GM12878 (cell line): ENCODE measurements around the gene CELA3B. TPM values are rescaled to one million over a fixed set of nuclear protein-coding genes. Genes with fewer than 3 reads are reported as not detected.

Source experiments
- CHD2 ChIP-seq: IDR thresholded peaks from 2 replicates; pipeline ENCODE4 v1.6.1; 2011; ENCODE audit warnings: low read depth, low read length, improper control_type of control experiment, borderline replicate concordance
- DPF2 ChIP-seq: fragments of 450-650 bp; IDR thresholded peaks from 2 replicates; pipeline ENCODE4 v1.6.1; 2017; ENCODE audit warnings: mild to moderate bottlenecking
- FOXM1 ChIP-seq: IDR thresholded peaks from 2 replicates; pipeline ENCODE4 v1.6.1; 2012; ENCODE audit warnings: low read depth, mild to moderate bottlenecking, inconsistent platforms, low read length, moderate library complexity
- HCFC1 ChIP-seq: fragments of 150-350 bp; IDR thresholded peaks from 2 replicates; pipeline ENCODE4 v1.6.1; 2014; ENCODE audit warnings: low read length
- HDAC6 ChIP-seq: fragments of 200-600 bp; sonication (generic); IDR thresholded peaks from one replicate; pipeline ENCODE4 v1.8.0; 2017; ENCODE audit warnings: antibody characterized with exemption; ENCODE audit not compliant: unreplicated experiment
- IKZF2 ChIP-seq, 2 experiments: fragments of 450-650 bp; IDR thresholded peaks; 2 replicates each; pipeline ENCODE4 v1.6.1; 2017; ENCODE audit warnings: mild to moderate bottlenecking in 2 of 2, moderate library complexity in 2 of 2
- IRF3 ChIP-seq: fragments of 450-650 bp; IDR thresholded peaks from 2 replicates; pipeline ENCODE4 v1.6.1; 2014; ENCODE audit warnings: mild to moderate bottlenecking
- JUNB ChIP-seq: IDR thresholded peaks from 2 replicates; pipeline ENCODE4 v1.6.1; 2016; ENCODE audit warnings: antibody characterized with exemption, mild to moderate bottlenecking
- KAT2A ChIP-seq: conservative IDR thresholded peaks from 2 replicates; pipeline ENCODE4 v1.6.1; 2011; ENCODE audit warnings: low read depth, low read length; ENCODE audit not compliant: control insufficient read depth
- KLF5 ChIP-seq: fragments of 450-650 bp; IDR thresholded peaks from 2 replicates; pipeline ENCODE4 v1.6.1; 2014; ENCODE audit warnings: mild to moderate bottlenecking; ENCODE audit not compliant: partially characterized antibody
- MEF2A ChIP-seq: IDR thresholded peaks from 2 replicates; pipeline ENCODE4 v1.6.1; 2011; ENCODE audit warnings: low read depth, mild to moderate bottlenecking, low read length, moderate library complexity; ENCODE audit not compliant: insufficient read depth
- NFYB ChIP-seq: IDR thresholded peaks from 2 replicates; pipeline ENCODE4 v1.6.1; 2011; ENCODE audit warnings: low read depth, mild to moderate bottlenecking, low read length, improper control_type of control experiment, moderate library complexity; ENCODE audit not compliant: insufficient read depth
- NKRF ChIP-seq: fragments of 450-650 bp; conservative IDR thresholded peaks from 2 replicates; pipeline ENCODE4 v1.6.1; 2017; ENCODE audit warnings: mild to moderate bottlenecking, moderate library complexity
- NR2F1 ChIP-seq: fragments of 450-650 bp; conservative IDR thresholded peaks from 2 replicates; pipeline ENCODE4 v1.6.1; 2017; ENCODE audit warnings: mild to moderate bottlenecking
- RAD21 ChIP-seq: IDR thresholded peaks from 2 replicates; pipeline ENCODE4 v1.6.1; 2011; ENCODE audit warnings: mild to moderate bottlenecking, low read depth, low read length, moderate library complexity; ENCODE audit not compliant: insufficient read depth
- RCOR1 ChIP-seq: conservative IDR thresholded peaks from 2 replicates; pipeline ENCODE4 v1.6.1; 2012; ENCODE audit warnings: low read depth, low read length, improper control_type of control experiment
- SIX5 ChIP-seq: IDR thresholded peaks from 2 replicates; pipeline ENCODE4 v1.6.1; 2011; ENCODE audit warnings: mild to moderate bottlenecking, low read depth, low read length, moderate library complexity; ENCODE audit not compliant: severe bottlenecking
- SKIL ChIP-seq: fragments of 450-650 bp; IDR thresholded peaks from 2 replicates; pipeline ENCODE4 v1.6.1; 2017; ENCODE audit warnings: mild to moderate bottlenecking, low read depth, inconsistent platforms; ENCODE audit not compliant: poor library complexity, severe bottlenecking
- SP1 ChIP-seq: IDR thresholded peaks from one replicate; pipeline ENCODE4 v1.6.1; 2011; ENCODE audit warnings: low read depth, low read length
- ZBTB40 ChIP-seq: fragments of 450-650 bp; IDR thresholded peaks from 2 replicates; pipeline ENCODE4 v1.6.1; 2016; ENCODE audit warnings: mild to moderate bottlenecking, moderate library complexity, borderline replicate concordance
- ZNF384 ChIP-seq: IDR thresholded peaks from 2 replicates; pipeline ENCODE4 v1.6.1; 2012; ENCODE audit warnings: low read depth, mild to moderate bottlenecking, low read length, improper control_type of control experiment, borderline replicate concordance
- polyA plus RNA-seq, 11 experiments: library from polyadenylated mRNA; depleted of rRNA in 4 of 11; unstranded in 6 of 11; stranded (reverse) in 5 of 11; fragments of >200 nt; fragmentation: Nextera tagmentation in 4 of 11; fragmentation: Illumina TruSeq in 1 of 11; extraction: Ambion mirVana in 4 of 11; extraction: Trizol in 1 of 11; gene quantifications; 1 replicate in 1 of 11; 2 replicates in 10 of 11; pipeline versions ENCODE4 v1.2.1 to v1.2.3, GENCODE V29; 2011 to 2016; ENCODE audit warnings: inconsistent platforms in 2 of 11, missing spikeins in 2 of 11, low read depth in 1 of 11
- total RNA-seq, 4 experiments: library from RNA; depleted of rRNA in 3 of 4; stranded (reverse); fragments of >200 nt in 3 of 4; fragmentation: Illumina TruSeq in 1 of 4; extraction: Trizol in 1 of 4; gene quantifications; 2 replicates each; pipeline versions ENCODE4 v1.2.1 to v1.2.3, GENCODE V29; 2013 to 2021

CELA3B gene
- total and polyA plus RNA-seq, 10 of the 15 experiments (the other 5 are each of a cell fraction or from before 2014, with no cell fraction given), result 4.1 TPM; not detected in 9

- TF ChIP-seq NKRF (no peak; the same call in none of the 2 replicates), SP1 (peak; percentile 72), SIX5 (peak; percentile 30), FOXM1 (peak; percentile 43; the same call in 1 of the 2 replicates), JUNB (peak; percentile 80), IRF3 (no peak), NFYB (no peak), HDAC6 (no peak), SKIL (no peak), RCOR1 (no peak), ZBTB40 (peak; percentile 95), KLF5 (no peak), ZNF384 (no peak), NR2F1 (no peak; the same call in 1 of the 2 replicates), HCFC1 (peak; percentile 50), RAD21 (no peak), IKZF2 (IDR thresholded peaks at IDR 0.05) (peak; percentile 92 to 95), DPF2 (peak; percentile 85), CHD2 (no peak), MEF2A (peak; percentile 91), KAT2A (no peak)
Observed at GRCh38 chr1:22025368-22026155, 48.7 kb downstream of the CELA3B start (continued).
